HG03039 (cell line): ENCODE data around the gene CDK3.

Experiments
- ATAC-seq: cut with Tn5 transposase; IDR thresholded peaks from one replicate; pipeline ENCODE4 v1.9.1; 2021; ENCODE audit warnings: mild to moderate bottlenecking, moderate library complexity; ENCODE audit not compliant: unreplicated experiment

Gene CDK3

DNA sequence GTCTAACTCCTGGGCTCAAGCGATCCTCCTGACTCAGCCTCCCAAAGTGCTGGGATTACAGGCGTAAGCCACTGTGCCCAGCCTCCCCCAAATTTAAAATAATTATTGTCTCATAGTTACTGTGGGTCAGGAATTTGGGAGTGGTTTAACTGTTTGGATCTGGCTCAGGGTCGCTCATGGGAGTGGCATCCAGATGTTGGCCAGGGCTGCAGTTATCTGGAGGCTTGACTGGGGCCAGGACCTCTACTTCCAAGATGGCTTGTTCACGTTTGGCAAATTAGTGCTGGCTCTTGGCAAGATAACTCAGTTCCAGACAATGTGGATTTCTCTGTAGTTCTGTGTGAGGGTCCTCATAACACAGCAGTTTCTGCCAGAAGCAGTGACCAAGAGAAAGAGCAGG, 13.6 kb upstream of the CDK3 start:
- ATAC-seq, result no peak

DNA sequence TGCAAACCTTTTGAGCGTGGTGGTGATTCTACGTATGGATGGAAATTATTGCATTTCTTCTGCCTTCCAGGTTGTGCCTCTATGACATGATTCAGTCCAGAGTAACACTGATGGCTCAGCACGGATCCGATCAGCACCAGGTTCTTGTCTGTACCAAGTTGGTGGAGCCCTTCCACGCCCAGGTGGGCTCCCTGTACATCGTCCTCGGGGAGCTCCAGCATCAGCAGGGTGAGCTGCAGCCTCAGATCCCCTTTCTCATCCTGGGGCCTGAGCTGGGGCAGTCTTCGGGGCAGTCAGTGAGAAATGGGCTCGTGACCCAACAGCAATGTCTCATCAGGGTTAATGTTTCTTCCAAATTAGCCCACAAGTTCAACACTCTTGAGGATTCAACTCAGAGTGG, 9.3 kb upstream of the CDK3 start:
- ATAC-seq, result no peak

DNA sequence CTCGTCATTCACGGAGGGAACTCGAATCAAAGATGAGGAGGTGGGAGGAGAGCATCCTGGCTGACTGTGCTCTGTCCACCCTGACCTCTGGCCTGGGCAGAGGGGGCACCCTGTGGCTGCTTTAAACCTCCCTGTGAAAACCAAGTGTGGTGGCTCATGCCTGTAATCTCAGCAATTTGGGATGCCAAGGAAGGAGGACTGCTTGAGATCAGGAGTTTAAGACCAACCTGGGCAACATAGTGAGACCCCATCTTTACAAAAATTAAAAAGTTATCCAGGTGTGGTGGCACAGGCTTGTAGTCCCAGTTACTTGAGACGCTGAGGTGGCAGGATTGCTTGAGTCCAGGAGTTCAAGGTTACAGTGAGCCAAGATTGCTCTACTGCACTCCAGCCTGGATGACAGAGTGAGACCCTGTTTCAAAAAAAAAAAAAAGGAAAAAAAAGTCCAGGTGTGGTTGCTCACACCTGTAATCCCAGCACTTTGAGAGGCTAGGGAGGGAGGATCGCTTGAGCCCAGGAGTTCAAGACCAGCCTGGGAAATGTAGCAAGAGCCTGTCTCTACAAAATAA, 5.8 kb upstream of the CDK3 start:
- ATAC-seq, result no peak

DNA sequence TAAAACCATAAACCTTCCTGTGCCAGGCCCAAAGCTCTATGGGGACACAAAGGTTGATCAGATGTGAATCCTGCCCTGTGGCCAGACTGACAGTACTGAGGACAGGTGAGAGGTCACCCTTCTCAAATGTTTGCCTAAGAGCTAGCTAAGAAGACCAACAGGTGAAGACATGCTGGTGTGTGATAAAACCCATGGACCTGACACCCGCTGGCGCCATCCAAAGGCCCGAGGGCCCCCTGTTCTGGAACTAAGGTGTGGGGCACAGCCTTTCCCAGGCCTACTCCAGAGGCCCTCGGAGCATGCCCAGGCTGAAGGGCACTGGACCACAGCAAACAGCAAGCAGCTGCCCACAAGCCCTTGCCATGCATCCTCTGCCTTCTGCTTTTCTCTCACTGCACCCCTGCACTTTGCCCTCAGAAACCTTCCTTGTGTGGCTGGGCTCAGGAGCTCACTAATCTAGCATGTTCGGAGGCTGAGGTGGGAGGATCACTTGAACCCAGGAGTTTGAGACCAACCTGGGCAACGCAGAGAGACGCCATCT, 5.2 kb upstream of the CDK3 start:
- ATAC-seq, result no peak

DNA sequence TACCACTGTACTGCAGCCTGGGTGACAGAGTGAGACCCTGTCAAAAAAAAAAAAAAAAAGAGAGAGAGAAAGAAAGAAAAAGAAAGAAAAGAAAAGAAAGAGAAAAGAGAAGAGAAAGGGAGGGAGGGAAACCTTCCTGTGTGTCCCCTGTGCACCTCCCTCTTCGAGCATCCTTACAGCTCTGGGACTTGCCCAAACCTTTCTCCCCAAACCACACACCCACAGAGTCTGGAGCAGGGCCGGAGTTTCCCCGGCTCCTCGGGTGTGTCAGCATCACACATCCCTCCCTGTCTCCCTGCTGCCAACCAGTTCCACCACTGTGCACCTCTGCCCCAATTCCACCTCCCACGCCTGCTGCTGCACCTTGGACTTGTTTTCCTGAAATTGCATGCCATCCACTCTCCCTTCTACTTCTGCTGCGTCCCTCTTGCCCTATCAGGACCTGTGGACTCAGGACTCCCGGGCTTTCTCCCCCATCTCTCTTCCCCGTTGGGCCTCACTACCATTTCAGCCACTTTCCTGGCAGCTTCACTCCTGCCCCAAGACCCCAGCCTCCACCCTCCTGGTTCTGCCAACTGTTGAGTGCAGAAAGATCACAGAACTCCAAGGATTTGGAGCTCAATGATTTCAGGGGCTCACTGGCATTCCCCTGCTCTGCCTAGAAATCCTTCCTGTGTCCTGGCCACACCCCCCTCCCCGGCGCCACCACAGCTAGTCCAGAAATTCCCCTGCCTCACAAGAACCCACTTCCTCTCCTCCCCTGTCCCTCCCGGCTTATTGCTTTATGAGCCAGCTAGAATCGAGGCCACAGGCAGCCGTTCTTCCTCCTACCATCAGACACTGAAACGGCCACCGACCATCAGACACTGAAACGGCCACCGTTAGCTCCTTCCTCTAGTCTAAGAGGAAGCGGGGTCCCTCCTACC, 3.7 kb upstream of the CDK3 start:
- ATAC-seq, result no peak

DNA sequence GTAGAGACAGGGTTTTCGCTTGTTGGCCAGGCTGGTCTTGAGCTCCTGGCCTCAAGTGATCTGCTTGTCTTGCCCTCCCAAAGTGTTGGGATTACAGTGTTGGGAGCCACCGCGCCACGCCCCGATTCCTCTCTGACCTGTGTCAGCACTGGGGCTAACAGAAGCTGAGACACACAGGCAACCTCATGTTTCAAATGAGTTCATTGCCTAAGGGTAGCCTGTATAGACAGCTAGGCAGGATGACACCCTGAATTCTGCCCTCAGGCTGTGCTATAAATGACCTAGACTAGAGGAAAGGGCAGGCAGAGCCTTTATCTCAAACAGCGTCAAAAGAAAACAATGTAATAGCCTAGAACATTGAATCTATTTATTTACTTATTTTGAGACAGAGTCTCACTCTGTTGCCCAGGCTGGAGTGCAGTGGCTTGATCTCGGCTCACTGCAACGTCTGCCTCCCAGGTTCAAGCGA, 2.3 kb upstream of the CDK3 start:
- no peak for ATAC-seq

DNA sequence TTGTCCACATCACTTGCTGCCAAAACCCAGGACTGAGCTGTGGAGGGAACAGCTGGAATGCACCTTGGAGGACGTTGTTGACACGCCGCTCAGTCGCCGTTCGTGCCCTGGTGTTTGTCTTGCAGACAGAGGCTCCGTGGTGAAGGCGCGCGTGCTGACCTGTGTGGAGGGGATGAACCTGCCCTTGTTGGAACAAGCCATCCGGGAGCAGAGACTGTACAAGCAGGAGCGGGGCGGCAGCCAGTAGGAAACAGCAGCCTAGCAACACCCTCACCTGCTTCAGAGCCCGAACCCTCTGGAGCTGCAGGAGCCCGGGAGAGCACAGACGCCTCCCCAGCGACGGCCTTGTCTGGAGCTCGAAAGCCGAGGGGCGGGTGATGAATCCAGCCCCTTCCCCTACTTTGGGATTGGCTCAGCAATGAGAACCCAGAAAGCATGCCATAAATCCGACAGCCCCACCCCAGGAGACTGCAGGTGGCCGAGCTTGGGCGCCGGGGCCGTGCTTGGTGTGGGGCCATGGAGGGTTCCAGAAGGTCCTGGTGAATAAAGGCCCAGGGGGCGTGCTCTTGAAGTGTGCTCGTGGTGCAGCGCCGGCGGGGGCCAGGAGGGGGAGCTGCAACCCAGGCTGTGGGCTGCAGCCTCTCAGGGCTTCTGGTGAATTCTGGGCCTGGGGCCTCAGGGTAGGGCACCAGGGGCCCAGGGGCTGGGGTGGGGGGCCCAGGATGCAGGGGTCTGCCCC, 470 bp upstream of the CDK3 start:
- ATAC-seq, result no peak

DNA sequence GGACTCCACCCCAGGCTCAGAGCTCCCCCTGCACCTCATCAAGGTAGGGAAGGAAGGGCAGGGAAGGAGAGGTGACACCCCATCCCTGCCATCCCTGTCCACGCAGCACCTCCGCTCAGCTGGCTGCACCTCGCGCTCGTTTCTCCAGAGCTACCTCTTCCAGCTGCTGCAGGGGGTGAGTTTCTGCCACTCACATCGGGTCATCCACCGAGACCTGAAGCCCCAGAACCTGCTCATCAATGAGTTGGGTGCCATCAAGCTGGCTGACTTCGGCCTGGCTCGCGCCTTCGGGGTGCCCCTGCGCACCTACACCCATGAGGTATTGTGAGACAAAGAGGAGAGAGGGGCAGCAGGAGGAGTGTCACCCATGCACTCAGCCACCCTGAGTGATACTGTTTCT, 1.4 kb downstream of the CDK3 start:
- ATAC-seq, result no peak

DNA sequence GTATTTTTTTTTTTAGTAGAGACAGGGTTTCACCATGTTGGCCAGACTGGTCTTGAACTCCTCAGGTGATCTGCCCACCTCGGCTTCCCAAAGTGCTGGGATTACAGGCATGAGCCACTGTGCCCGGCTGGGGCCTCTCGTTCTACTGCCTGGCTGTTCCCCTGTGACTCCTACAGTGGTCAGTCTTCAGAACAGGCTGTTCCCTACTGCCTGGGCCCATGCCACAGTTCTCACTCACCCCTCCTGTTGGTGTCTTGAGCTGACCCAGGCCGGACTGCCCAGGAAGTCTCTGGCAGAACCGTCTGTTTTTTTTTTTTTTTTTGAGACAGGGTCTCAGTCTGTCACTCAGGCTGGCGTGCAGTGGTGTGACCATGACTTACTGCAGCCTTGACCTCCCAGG, 3.3 kb downstream of the CDK3 start:
- ATAC-seq, result no peak

DNA sequence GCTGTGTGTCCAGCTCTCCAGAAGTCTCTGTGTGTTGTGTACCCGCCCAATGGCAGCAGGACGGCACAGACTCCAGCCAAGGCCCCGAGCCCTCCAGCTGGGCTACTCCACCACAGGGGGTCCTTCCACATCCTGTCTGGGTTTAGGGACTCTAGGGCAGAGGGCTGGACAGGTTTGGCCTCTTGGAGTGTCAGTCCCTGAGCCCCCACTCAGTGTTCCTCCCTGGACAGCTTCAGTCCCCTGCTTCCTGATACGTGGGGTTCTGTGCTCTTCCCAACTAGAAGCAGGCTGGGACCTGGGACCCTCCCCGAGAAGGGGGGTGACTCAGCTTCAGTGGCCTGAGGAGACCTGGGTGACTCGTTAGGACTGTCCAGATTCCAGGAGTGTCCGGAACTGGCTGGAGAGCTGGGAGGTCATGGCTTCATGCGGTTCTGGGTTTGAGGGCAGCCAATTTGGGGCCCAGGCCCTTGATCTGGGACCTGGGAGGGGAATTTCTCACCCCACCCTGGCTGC, 4.2 kb downstream of the CDK3 start:
- no peak for ATAC-seq

DNA sequence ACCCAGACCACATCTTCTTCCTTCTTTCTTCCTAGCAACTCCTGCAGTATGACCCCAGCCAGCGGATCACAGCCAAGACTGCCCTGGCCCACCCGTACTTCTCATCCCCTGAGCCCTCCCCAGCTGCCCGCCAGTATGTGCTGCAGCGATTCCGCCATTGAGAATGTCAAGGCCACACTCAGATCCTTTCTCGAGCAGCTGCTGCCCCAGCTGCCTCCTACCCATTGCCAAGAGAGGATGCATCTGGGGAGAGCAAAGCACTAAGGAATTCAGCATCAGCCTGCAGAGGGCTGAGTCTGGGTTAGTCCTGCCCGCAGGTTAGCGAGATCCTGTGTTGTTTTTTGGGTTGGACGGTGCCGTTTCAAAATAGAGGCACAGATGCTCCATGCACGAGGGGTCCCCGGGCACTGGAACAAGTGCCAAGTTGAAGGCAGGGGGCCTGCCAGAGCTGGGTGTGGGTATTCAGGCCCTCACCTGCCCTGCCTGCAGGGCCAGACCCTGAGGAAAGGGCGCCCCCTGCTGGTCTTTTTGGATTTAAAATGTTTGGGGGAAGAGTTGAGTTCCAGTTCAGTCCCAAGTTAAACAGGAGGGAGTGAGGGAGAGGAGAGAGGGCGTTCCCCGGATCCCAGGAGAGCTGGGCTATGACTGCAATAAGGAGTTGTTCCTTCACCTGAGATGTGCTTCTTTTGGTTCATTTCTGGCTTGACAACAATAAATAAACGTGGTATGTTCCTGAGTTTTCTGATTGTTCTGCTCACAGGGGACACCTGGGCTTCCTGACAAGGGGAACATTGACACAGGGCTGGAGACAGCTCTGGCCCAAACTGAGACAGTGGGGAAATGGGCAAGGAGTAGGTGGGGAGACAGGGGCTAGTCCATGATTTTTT, 4.9 kb downstream of the CDK3 start:
- no peak for ATAC-seq

DNA sequence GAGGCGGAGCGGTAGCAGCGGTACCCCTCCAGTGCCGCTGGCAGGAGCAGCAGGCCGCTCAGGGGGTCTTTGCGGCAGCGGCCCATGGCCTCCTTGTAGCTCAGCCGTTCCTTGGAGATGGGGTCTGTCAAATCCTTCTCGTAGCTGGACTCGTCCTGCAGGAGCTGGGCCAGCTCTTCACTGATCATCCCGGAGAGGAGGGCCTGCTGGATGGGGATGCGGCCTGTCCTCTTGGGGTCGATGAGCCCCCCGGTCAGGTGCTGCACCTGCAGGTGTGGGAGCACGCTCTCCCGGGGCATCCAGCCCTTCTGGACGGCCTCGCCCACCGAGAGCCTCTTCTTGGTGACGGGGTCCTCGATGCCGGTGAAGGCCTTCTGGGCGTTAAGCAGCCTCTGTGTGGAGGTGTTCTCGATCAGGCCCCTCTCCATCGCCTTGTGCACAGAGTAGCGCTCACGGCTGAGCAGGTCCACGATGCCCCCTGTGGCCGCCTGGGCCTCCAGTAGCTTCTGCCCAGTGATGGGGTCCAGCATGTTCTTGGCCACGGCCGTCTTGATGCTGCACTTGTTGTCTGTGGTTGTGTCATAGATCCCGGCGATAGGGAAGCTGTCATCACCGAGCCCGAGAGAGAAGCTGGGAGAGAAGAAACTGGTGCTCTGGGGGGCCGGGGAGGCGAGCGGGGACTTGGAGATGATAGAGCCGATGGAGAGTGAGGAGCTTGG, 6.6 kb downstream of the CDK3 start:
- ATAC-seq, result no peak

DNA sequence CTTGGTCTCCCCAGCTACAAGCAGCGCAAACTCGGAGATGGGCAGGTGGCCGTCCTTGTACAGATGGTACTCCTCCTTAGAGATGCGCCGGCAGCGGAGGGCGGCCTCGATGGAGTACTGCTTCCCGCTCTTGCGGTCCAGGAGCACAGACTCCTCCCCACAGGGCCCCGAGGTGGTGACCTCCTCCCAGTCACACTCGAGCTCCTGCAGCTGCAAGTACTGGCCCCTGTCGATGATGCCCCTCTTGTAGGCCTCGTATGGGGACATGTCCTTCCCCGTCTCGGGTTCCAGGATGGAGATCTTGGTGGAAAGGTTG, 7.2 kb downstream of the CDK3 start:
- no peak for ATAC-seq

DNA sequence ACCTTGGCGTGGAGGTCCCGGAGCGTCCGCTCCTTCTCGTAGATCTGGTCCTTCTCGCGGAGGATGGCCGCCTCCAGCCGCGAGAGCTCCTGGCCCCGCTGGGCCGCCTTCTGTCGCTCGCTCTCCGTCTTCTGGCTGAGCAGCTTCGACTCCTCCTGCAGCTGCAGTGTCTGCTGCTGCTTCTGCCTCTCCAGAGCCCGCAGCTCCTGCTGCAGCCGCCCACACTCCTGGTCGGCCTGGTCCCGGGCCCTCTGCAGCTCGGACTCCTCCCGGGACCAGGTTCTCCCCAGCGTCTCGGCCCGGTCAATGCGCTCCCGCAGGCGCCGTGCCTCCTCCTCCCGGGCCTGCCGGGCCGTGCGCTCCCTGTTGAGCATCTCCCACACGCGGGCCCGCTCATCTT, 7.6 kb downstream of the CDK3 start:
- no peak for ATAC-seq

DNA sequence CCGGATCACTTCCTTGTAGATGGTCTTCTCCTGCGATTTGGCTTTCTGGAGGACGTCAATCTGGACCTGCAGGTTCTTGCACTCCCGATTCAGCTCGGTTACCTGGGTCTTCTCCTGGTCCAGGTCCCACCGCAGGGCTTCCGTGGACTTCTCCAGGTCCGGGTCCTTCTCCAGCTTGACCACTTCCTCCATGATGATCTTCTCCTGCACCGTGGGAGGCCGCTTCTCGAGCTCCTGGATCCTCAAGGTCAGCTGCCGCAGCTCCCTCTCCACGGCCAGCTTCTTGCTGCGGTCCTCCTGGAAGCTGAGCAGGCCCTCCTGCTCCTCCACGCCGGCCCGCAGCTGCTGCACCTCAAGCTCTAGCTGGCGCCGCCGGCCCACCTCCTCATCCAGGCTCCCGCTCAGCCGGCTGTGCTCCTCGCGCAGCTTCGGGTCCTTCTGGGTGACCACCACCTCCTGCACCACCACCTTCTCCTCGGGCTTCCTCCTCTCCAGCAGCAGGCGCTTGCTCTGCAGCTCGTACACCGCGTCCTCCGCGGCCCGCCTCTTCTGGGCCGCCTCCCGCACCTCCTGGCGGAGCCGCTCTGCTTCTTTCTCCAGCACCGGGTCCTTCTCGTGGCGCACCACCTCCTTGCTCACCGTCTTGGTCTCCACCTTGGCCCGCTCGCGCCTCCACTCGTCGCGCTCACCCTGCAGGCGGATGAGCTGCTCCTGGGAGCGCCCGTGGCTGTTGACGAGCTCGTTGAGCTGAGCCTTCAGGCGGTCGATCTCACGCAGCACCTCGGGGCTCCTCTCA, 8.2 kb downstream of the CDK3 start:
- ATAC-seq, result no peak

DNA sequence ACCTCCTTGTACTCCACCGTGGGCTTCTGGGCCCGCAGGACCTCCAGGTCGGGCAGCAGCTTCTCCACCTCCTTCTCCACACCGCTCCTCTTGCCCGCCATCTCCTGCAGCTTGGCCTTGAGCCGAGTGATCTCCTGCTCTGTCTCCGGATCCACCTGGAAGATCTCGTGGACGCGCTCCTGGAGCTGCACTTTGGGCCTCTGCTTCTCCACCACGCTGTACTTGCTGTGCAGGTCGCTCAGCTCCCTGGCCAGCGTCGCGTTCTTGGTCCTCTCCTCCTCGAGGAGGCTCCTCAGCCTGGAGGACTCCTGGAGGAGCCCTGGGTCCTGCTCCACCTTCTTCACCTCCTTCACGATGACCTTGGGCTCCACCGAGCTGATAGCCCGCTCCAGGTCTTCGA, 8.8 kb downstream of the CDK3 start:
- ATAC-seq, result no peak

DNA sequence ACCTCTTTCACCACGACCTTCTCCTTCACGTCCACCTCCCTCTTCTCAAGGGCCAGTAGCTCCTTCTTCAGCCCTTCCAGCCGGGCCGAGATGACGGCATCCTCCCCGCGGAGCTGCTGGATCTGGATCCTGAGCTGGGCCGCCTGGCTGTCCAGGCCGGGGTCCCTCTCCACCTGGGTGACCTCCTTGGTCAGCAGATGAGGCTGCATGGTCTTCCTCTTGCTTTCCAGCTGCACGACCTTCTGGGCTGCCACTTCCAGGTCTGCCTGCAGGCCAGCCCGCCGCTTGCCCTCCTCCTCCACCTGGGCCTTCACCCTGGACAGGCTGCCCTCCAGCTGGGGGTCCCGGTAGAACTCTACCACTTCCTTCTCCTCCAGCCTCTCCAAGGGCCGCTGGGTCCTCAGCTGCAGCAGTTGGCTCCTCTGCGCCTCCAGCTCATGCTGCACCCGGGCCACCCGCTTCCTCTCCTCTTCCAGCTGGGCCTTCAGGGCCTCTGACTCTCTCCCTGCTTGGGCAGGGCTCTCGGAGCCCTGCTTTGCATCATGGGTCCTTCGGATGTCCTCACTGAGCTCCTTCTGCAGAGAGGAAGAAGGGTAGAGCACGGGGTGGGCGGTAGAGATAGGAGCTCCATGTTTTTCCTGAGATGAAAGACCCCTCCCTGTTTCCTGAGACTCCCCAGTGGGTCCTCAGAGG, 9.5 kb downstream of the CDK3 start:
- ATAC-seq, result no peak

DNA sequence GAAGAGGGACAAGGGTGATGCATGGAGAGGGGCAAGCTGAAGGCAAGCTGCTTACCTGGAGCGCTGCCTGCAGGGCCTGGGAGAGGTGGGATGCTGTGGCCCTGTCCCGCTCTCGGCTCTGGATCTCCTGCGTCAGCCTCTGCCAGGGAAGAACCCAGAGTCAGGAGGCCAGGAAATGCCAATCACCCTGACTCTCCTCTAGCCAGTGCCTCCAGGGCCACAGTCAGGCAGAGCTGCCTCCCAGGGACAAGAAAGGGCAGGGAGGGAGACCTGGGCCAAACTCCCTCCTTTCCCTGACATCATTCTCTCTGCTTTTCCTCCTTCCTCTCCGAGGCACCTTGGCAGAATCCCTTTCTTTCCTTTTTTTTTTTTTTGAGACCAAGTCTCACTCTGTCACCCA, 11.3 kb downstream of the CDK3 start:
- ATAC-seq, result no peak
